GM19351 (cell line): Measurements from ENCODE around the gene TEAD2.

Experiments used
- ATAC-seq: cut with Tn5 transposase; IDR thresholded peaks from one replicate; pipeline ENCODE4 v1.9.1; 2021; ENCODE audit warnings: mild to moderate bottlenecking, moderate library complexity; ENCODE audit not compliant: unreplicated experiment

TEAD2 gene

GRCh38 chr19:49294401-49294800 lies 67.8 kb downstream of the TEAD2 start:
- no peak for ATAC-seq
